DMS79 (cell line): ENCODE data around the gene NDUFB11.

ENCODE experiments used
- DNase-seq: peaks from one replicate; lab custom pipeline; 2025; lab: John Stamatoyannopoulos, UW

Gene NDUFB11

DNA sequence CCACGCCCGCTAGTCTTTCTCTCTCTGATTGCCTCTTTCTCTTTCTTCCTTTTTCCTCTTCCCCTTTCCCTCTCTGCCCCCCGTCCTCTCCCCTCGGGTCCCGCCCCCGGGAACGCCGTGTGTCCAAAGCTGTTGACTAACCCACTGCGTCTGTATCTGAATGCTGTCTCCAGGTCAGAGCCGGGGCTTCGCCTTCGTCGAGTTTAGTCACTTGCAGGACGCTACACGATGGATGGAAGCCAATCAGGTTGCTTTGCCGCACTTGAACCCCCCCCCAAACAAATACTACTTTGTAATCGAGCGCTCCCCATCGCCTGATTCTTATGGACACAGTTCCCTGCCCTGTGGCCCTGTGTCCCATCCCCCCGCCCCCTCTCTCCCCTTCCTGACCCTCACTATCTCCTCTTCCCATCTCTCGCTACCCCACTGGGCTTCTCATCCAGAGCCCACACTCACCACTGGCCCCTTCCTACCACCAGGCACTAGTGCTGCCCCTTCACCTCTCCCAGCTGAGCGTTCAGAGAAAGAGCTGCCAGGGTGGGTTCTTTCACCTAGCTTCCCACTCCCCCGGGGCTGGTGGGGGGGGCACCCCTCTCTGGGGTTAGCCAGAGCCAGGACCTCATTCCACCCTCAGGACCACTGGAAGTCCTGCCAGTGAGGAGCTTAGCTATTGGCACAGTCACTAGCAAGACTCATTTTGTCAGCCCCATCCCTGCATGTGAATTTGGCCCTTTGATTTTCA is 30.5 kb upstream of the NDUFB11 start:
- DNase-seq, result no peak

DNA sequence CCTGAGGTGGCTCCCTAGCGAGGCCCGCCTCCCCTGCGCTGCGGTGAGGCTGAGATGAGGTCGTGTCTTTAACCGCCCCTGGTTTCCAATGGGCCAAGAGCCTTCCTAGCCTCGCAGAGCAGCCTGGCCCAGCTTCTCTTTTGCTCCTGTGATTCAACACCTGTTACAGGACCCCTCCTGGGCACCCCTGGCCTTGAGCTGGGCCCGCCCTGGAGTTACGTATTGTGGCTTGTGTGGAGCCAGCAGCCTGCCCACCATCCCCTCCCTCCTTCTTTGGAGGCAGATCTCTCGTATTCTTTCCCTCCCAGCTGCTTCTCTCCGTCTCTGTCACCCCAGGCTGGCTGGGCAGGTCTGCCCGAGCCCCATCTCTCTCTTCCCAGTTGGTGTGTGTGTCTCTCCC is 29.9 kb upstream of the NDUFB11 start:
- no peak for DNase-seq

DNA sequence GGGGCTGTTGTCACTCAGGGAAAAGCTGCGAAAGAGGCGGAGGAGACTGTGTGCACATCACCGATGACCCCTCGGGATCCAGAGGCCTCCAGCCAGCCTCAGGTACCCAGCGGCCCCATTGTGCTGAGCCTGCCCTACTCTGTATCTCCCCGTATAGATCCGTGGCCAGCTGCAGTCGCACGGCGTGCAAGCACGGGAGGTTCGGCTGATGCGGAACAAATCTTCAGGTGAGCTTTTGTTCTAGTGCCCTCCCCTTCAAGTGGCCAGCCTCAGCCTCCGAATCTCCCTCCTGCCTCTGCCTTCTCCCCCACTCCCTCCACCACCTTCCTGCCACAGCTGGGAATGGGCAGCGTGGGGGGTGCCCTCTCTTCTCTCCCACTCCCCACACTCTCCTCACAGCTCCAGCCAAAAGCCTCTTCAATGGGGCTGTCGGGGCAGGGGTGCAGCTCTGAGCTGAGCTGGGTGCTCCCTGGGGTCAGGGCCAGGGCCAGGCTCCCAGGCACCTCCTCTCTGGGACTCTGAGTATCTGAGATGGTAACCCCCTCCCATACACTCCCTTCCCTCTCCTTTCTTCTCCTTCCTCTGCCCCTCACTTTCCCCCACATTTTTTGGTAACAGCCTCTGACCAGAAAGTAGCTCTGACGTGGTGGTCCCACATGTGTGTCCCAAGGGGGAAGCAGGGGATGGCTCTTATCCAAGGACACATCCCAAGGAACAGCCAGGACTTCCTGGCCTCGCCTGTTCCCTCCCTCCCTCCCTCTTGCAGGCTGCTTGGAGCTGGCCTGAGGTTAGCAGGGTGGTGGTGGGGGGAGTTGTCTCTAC is 28.7 kb upstream of the NDUFB11 start:
- no peak for DNase-seq

DNA sequence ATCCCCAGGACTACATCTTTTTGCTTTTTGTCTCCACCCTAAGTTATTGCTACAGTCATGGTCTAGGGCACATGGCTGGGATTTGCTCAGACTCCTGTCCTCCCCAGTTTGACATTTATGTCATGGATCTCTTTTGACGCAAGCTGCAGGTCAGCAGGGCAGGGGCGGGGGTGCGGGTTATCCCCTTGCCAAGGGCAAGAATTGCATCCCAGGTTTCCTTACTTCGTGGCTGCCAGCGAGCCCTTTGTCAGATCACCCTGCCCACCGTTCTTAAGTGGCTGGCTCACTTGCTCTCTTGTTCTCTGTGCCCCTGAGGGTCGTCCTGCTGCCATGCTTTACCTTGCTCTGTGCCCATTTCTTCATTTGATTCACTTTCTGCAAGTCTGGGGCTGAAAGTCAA is 28.0 kb upstream of the NDUFB11 start:
- DNase-seq, result no peak

DNA sequence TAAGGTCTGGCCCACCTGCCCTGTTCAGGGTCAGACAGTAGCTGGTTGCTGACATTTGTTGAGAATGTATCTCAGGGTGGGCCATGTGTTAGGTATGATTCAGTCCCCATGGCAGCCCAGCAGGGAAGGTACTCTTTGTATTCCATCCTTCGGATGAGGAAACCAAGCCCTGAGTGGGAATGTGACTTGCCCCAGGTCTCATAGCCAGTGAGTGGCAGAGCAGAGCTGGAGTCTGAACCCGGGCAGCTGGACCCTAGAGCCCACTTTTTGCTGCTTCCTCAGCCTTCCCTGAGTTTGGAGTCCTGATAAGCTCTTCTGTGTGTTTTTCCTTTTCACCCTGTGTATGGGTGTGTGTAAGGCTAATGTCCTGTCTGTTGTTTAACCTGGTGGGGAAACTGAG is 27.5 kb upstream of the NDUFB11 start:
- DNase-seq, result no peak

DNA sequence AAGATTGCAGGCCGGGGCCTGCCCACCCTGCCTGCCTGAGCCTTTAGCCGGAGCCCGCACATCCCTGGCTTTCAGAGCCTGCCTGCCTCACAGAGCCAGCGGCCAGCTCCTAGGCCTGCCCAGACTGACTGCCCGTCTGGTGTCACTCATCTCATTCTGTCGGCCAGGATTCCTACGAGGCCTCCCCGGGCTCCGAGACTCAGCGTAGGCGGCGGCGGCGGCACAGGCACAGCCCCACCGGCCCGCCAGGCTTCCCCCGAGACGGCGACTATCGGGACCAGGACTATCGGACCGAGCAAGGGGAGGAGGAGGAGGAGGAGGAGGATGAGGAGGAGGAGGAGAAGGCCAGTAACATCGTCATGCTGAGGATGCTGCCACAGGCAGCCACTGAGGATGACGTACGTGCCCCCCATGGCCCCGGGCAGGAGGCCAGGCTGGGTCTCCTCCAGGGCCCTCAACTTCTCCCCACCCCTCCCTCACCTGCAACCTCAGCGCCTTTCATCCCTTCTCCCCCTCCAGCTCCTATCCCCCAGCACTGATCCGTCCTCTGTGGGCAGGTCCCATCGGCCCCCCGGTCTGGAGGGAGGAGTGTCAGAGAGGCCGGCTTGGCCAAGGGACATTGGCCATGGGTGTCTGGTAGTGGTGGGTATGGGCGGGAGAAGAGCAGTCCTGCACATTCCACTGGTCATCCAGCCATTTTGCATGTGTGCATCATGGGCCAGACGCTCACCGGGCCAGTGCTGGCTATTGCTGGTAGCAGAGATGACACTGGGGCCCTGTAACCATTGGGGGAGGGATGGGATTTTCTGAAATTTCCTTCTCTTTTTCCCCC is 26.6 kb upstream of the NDUFB11 start:
- no peak for DNase-seq

DNA sequence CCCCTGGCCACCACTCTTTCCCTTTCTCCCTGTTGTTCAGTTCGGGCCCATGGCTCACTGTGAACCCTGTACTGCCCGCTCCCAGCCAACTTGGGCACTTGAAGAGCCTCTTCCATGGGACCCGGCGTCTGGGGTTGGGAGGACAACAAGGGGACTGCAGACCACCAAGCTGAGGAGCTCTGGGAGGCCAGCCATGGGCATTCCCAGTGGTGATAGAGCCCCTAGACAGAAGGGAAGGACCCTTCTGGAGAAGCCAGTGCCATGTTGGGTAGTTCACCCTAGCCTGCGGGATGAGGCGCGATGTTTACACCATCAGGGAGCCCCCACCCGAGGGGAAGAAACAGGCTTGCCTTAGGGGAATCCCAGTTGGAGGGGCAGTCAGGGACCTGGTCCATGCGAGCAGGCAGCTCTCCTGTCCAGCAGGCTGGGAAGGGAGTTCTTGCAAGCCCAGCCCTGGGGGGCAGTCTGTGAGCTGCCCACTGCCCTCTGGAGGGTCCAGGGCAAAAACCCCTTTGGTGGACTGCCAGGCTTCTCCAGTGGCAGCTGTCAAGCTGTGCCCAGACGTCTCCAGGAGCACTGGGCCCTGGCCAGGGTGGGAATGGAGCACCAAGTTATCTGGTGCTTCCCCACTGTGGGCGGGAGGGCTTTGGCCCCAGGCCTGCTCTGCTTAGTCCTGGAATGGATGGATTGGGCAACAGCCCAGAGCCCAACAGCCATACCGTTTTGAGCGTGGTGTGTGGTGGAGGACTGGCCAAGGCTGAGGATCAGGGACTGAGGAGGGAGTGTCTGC is 25.4 kb upstream of the NDUFB11 start:
- no peak for DNase-seq

DNA sequence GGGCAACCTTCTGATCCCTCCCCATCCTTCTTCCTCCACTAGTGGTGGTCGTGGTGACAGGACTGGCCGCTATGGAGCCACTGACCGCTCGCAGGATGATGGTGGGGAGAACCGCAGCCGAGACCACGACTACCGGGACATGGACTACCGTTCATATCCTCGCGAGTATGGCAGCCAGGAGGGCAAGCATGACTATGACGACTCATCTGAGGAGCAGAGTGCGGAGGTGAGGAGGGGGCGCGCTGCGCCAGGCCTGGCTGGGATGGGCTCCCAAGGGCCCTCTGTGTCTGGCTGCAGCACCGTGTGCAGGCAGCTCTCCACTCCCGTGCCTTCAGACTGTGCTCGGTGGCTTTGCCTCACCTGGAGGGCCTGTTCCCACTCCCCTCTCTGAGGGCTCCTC is 24.8 kb upstream of the NDUFB11 start:
- no peak for DNase-seq

DNA sequence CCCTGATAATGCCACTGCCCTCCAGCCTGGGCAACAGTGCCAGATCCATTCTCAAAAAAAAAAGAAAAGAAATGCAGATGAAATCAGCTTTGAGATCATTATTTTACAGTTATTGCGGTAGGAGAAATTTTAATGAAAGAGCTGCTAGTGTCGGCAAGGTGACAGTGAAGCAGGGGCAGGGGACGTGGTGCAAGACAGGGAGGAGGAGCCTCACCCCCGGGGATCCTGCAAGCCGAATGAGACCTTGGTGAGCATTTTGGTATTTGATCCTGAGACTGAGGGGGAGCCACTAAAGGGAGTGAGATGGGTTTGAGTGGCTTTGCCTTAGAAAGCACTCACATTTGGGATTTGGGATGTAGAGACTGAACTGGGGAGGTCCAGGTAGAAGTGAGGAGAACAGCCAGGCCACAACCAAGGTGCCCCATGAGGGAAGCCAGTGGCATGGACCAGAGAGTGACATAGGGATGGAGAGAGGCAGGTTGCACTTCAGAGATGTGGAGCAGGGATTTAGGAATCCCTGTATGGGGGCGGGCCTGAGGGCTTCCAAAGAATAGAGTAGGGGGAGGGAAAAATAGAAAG is 24.1 kb upstream of the NDUFB11 start:
- DNase-seq, result no peak

DNA sequence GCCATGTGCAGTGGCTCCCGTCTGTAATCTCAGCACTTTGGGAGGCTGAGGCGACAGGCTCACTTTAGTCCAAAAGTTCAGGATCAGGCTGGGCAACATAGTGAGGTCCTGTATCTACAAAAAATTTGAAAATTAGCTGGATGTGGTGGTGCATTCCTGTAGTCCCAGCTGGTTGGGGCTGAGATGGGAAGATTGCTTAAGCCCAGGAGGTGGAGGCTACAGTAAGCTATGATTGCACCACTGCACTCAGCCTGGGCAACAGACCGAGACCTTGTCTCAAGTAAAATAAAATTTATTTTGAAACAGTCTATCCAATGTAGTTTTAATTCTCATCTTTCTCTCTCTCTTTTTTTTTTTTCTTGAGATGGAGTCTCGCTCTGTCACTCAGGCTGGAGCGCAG is 21.6 kb upstream of the NDUFB11 start:
- DNase-seq, result no peak

DNA sequence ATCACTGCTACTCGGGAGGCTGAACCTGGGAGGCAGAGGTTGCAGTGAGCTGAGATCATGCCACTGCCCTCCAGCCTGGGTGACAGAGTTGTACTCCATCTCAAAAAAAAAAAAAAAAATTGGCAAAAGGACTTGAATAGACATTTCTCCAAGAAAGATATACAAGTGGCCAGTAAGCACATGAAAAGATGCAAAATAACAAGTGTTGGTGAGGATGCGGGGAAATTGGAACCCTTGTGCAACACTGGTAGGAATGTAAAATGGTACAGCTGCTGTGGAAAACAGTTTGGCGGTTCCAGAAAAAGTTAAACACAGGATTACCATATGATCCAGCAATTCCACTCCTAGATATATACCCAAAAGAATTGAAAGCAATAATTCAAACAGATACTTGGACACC is 19.9 kb upstream of the NDUFB11 start:
- no peak for DNase-seq

DNA sequence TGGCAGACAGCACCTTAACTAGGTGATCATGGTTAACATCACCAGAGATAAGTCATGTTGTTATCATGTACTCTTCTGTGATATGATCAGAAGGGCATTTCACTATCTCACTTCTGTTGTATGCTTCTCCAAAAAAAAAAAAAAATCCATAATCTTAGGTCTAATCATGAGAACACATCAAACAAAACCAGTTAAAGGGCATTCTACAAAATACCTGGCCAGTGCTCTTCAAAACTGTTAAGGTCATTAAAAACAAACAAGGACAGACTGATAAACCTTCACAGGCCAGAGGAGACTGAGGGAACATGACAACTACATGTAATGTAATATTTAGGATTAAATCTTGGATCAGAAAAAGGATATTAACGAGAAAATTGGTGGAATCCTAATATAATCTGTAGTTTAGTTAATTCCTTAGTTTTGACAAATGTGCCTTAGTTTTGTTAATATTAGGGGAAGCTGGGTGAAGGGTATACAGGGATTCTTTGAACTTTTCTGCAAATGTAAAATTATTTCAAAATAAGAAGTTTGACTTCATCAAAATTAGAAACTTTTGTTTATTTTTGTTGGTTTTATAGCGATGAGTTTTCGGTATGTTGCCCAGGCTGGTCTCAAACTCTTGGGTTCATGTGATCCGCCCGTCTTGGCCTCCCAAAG is 18.6 kb upstream of the NDUFB11 start:
- DNase-seq, result no peak

DNA sequence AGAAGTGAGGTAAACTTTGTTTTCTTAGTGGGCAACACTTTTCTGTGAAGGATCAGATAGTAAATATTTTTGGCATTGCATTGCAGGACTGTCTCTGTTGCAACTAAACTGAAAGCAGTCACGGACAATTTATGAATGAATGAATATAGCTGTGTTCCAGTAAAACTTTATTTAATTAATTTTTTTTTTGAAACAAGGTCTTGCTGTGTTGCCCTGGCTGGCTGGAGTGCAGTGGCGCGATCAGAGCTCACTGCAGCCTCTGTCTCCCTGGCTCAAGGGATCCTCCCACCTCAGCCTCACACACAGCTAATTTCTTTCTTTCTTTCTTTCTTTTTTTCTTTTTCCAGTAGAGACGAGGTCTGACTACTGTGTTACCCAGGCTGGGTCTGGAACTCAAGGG is 16.3 kb upstream of the NDUFB11 start:
- no peak for DNase-seq

DNA sequence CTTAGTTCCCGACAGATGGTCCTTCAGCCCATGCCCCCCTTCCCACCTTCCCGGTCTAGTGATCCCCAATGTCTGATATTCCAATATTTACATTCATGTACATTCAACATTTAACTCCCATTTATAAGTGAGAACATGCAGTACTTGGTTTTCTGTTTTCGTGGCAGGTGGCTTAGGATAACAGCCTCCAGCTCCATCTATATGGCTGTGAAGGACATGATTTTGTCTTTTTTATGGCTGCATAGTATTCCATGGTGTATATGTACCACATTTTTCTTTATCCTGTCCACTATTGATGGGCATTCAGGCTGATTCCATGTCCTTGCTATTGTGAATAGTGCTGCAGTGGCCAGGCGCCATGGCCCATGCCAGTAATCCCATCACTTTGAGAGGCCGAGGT is 14.3 kb upstream of the NDUFB11 start:
- DNase-seq, result no peak

DNA sequence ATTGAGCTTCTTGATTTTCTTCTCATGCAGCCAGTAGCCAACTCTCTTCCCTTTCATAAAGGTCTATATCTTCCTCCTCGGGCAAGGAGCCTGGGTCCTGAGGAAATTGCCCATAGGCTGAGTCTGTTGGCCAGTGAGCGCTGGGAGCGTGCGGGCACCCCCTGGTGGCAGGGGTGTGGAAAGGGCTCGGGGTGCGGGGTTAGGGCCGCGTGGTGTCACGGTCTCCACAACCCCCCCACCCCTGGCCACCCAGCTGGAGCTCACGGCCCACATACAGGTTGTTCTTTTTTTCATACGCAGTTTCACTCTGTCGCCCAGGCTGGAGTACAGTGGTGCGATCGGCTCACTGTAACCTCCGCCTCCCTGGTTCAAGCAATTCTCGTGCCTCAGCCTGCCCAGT is 13.6 kb upstream of the NDUFB11 start:
- no peak for DNase-seq

DNA sequence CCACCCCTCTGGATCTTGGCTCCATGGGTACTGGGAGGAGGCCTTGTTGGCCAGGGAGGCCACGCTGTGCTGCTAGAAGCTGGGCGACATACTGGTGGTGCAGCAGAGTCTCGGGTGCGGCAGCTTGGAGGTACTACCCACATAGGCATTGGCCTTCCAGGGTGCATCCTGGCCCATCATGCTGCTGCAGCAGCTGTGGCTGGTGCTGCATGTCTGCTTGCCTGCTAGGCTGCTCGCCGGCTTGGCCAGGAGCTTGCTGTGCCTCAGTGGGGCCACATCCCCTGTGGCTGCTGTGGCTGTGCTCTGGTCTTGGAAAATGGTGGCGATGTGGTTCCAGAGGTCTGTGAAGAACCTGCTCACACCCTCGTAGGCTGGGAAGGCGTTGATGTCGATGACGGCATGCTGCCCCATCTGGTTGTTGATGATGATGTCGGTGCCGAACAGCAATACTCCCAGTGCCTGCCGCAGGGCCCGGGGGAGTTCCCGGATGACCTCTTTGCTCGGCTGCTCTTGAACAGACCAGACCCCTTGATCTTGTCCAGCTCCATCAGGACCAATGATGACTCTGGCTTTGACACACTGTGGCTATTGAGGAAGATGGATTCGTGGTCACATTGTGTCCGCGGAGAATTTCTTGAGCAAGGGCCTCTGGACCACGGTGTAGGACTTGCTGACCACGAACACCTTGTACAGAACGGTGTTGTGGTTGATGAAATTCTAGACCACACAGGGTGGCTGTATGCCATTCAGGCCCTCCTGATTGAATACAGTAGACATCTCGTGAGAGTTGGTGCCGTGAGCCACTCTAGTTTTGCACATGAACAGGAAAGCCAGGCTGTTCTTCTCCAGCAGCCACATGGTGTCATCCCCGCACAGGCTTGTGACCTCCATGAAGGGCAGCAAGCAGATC is 12.4 kb upstream of the NDUFB11 start:
- no peak for DNase-seq

DNA sequence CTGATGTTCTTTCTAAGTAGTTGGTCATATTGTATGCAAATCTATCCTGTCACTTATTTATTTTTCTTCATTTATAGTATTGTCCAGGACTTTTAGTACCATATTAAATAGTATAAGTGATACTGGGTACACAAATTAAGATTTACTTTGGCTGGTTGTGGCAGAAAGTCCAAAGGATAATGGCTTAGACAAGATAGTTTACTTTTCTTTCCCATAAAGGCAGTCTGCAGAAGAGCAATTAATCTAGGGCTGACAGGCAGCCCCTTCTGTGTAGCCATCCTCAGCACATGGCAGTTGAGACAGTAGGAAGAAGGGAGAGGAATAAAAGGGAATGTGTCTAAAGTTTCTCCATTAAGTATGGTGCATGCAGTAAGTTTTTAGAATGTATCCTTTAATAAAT is 6.9 kb upstream of the NDUFB11 start:
- DNase-seq, result no peak

DNA sequence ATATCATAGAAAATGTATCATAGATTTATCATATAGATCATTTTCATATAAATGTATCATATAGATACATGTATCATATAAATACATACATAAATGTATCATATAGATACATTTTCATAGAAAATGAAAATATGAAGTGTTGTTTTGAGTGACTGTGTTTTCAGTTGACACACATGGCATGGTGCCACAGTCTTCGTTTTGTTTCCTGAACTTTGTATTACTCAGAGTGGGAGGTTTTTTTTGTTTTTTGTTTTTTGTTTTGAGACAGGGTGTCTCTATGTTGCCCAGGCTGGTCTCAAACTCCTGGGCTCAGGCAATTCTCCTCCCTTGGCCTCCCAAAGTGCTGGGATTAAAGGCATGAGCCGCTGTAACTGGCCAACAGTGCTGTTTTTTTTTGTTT is 4.4 kb upstream of the NDUFB11 start:
- DNase-seq, result no peak

DNA sequence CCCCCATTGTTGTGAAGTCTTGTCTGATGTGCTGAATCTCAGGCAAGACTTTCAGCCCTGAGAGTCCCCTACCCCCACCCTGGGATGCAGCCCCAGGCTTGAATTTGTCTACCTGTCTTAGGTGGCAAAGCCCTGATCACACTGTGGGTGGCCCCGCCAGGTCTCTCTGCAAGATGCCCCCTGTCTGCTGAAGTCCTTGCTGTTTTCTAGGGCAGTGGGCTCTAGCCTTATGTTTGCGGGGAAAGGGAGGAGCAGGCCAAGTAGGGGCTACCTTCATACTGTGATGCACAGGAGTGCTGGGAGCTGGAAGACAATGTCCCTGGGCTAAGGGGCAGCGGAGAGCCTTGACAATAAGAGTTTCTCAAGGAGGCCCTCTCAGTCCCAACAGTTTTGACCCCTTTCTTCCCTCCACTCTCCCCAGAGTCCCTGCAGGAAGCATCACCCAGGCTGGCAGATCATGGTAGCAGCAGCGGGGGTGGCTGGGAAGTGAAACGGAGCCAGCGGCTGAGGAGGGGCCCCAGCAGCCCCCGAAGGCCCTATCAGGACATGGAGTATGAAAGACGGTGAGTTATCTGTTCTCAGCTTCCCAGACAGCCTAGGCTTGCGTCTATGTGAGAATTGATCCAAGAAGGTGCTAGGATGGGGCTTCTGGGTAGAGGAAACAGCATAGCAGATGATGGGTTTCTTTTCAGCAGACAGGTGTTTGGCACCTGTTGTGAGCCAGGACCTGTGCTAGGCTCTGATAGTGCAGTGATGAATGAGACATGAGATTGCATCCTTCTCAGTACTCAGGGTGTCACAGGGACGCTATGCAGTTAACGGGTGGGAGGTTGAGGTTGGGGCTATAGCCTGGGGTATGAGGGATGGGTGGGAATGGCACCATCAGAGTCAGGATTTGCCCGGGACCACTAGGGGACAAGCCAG is 2.7 kb upstream of the NDUFB11 start:
- DNase-seq, result no peak
